Vagina (tissue), 2 donors: Measurements from ENCODE around the gene EIF4H.

Experiments
- CTCF ChIP-seq, 3 experiments: fragments of 450-650 bp in 2 of 3; fragments of 200-600 bp in 1 of 3; sonication (generic) in 1 of 3; IDR thresholded peaks; one replicate each; pipeline ENCODE4 v1.5.1; 2017 to 2019; ENCODE audit warnings: antibody characterized with exemption in 3 of 3, mild to moderate bottlenecking in 2 of 3, moderate library complexity in 2 of 3
- POLR2A ChIP-seq, 2 donors: fragments of 450-650 bp; IDR thresholded peaks; one replicate each; pipeline ENCODE4 v1.6.1; 2017; ENCODE audit warnings: antibody characterized with exemption in 2 of 2, mild to moderate bottlenecking in 2 of 2, moderate library complexity in 2 of 2
- POLR2AphosphoS5 ChIP-seq, 2 donors: sonication (generic); formaldehyde crosslinking; IDR thresholded peaks; one replicate each; pipeline ENCODE4 v1.9.0; 2017; ENCODE audit warnings: antibody characterized with exemption in 2 of 2, mild to moderate bottlenecking in 2 of 2, low read depth in 1 of 2; ENCODE audit not compliant: insufficient read depth in 1 of 2

GRCh38 chr7:74157605-74158004 lies 16.6 kb upstream of the EIF4H start:
- TF ChIP-seq CTCF (IDR thresholded peaks at IDR 0.05) = no peak
- TF ChIP-seq POLR2A (IDR thresholded peaks at IDR 0.05) = no peak
- no peak for TF ChIP-seq POLR2AphosphoS5 (IDR thresholded peaks at IDR 0.05; ENCODE audit: insufficient read depth in 1 of 2, low read depth in 1 of 2)
